MM.1S (cell line): ENCODE measurements around the gene CCDC63.

Experiments
- DNase-seq: peaks from one replicate; pipeline ENCODE4 v3.0.0-alpha.2; 2015
- H2AFZ ChIP-seq: fragments of 300-600 bp; sonication (generic); 2 replicates; pipeline ENCODE4 v1.6.0; 2016; ENCODE audit warnings: antibody characterized with exemption, low read length
- H3F3A ChIP-seq: fragments of 300-600 bp; sonication (generic); 2 replicates; pipeline ENCODE4 v1.6.1; 2016; ENCODE audit warnings: mild to moderate bottlenecking, antibody characterized with exemption, low read length, moderate library complexity, mixed read lengths; ENCODE audit not compliant: insufficient read depth
- H3K27ac ChIP-seq: fragments of 300-600 bp; sonication (generic); 2 replicates; pipeline ENCODE4 v1.5.1; 2016; ENCODE audit warnings: mild to moderate bottlenecking, low read length
- H3K27me3 ChIP-seq: fragments of 300-600 bp; sonication (generic); replicated peaks from 2 replicates; pipeline ENCODE4 v1.6.0; 2016; ENCODE audit warnings: low read length; ENCODE audit not compliant: insufficient read depth
- H3K36me3 ChIP-seq: fragments of 300-600 bp; sonication (generic); replicated peaks from 2 replicates; pipeline ENCODE4 v1.6.1; 2016; ENCODE audit warnings: mild to moderate bottlenecking, low read length, mixed read lengths; ENCODE audit not compliant: insufficient read depth
- H3K4me1 ChIP-seq: fragments of 300-600 bp; sonication (generic); 2 replicates; pipeline ENCODE4 v1.6.1; 2016; ENCODE audit warnings: low read length, mixed read lengths
- H3K4me2 ChIP-seq: fragments of 300-600 bp; sonication (generic); 2 replicates; pipeline ENCODE4 v1.6.0; 2016; ENCODE audit warnings: low read depth, low read length
- H3K4me3 ChIP-seq: fragments of 300-600 bp; sonication (generic); 2 replicates; pipeline ENCODE4 v1.5.1; 2016; ENCODE audit warnings: low read length, mixed read lengths
- H3K79me2 ChIP-seq: fragments of 300-600 bp; sonication (generic); 2 replicates; pipeline ENCODE4 v1.6.1; 2016; ENCODE audit warnings: mixed run types, low read length, mixed read lengths
- H3K9ac ChIP-seq: fragments of 300-600 bp; sonication (generic); 2 replicates; pipeline ENCODE4 v1.6.1; 2016; ENCODE audit warnings: low read length, mixed read lengths
- H3K9me2 ChIP-seq: fragments of 300-600 bp; sonication (generic); replicated peaks from 2 replicates; pipeline ENCODE4 v1.6.1; 2016; ENCODE audit warnings: mild to moderate bottlenecking, low read length, mixed read lengths; ENCODE audit not compliant: insufficient read depth
- H3K9me3 ChIP-seq: fragments of 300-600 bp; sonication (generic); replicated peaks from 2 replicates; pipeline ENCODE4 v1.6.1; 2016; ENCODE audit warnings: mild to moderate bottlenecking, low read length, mixed read lengths; ENCODE audit not compliant: insufficient read depth
- H4K20me1 ChIP-seq: fragments of 300-600 bp; sonication (generic); 2 replicates; pipeline ENCODE4 v1.6.1; 2016; ENCODE audit warnings: mild to moderate bottlenecking, low read length, moderate library complexity, mixed read lengths; ENCODE audit not compliant: insufficient read depth
- CTCF ChIP-seq: fragments of 300-600 bp; sonication (generic); IDR thresholded peaks from 2 replicates; pipeline ENCODE4 v1.5.1; 2016; ENCODE audit warnings: antibody characterized with exemption, low read length, mixed read lengths
- EZH2 ChIP-seq: fragments of 300-600 bp; sonication (generic); optimal IDR thresholded peaks from 2 replicates; pipeline ENCODE3; 2017; ENCODE audit warnings: low read depth, mild to moderate bottlenecking, antibody characterized with exemption, low read length, mixed read lengths
- EZH2phosphoT487 ChIP-seq: fragments of 300-600 bp; sonication (generic); IDR thresholded peaks from 2 replicates; pipeline ENCODE4 v1.6.1; 2018; ENCODE audit warnings: antibody characterized with exemption, low read length

The CCDC63 gene

GRCh38 chr12:110818511-110818910 lies 28.3 kb upstream of the CCDC63 start:
- H4K20me1 ChIP-seq = no peaks in the 10 kb centered on the region
- H3K79me2 ChIP-seq = no peaks in the 10 kb centered on the region
- no peak overlapping the region for H3K4me3 ChIP-seq
- H3K4me2 ChIP-seq = no peak overlapping the region
- H3K9ac ChIP-seq = no peak overlapping the region
- TF ChIP-seq CTCF (no peak), EZH2phosphoT487 (no peak), EZH2 (no peak)
- no peak overlapping the region for H3K27ac ChIP-seq
- H3K36me3 ChIP-seq = no peaks in the 10 kb centered on the region
- no peaks in the 10 kb centered on the region for H3K4me1 ChIP-seq
- H2AFZ ChIP-seq = no peak overlapping the region
- H3K9me3 ChIP-seq = no peaks in the 10 kb centered on the region
- no peaks in the 10 kb centered on the region for H3F3A ChIP-seq
- H3K9me2 ChIP-seq = no peaks in the 10 kb centered on the region
- DNase-seq = no peak
- H3K27me3 ChIP-seq = no peaks in the 10 kb centered on the region

DNA sequence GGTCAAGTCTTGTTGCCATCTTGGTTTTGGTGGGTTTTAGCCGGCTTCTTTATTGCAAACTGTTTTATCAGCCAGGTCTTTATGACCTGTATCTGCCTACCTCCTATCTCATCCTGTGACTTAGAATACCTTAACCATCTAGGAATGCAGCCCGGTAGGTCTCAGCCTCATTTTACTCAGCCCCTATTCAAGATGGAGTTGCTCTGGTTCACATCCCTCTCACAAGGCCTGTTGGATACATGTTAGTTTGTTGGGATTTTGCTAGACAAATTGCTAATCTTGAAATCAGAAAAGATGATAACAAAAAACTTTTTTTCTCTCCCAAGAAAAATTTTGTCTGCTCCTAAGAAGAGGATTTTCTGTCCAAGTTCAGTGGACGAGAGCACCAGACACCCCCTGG lies 27.6 kb upstream of the CCDC63 start:
- TF ChIP-seq CTCF (no peak), EZH2 (no peak), EZH2phosphoT487 (no peak)
- no peaks in the 10 kb centered on the region for H3K4me1 ChIP-seq
- DNase-seq = no peak
- no peaks in the 10 kb centered on the region for H3K79me2 ChIP-seq
- no peaks in the 10 kb centered on the region for H4K20me1 ChIP-seq
- no peak overlapping the region for H3K9ac ChIP-seq
- no peaks in the 10 kb centered on the region for H3F3A ChIP-seq
- H3K4me2 ChIP-seq = no peak overlapping the region
- no peaks in the 10 kb centered on the region for H3K9me3 ChIP-seq
- H3K27ac ChIP-seq = no peak overlapping the region
- H2AFZ ChIP-seq = no peak overlapping the region
- no peak overlapping the region for H3K4me3 ChIP-seq
- H3K36me3 ChIP-seq = no peaks in the 10 kb centered on the region
- H3K9me2 ChIP-seq = no peaks in the 10 kb centered on the region
- no peaks in the 10 kb centered on the region for H3K27me3 ChIP-seq

GRCh38 chr12:110819646-110820045 lies 27.1 kb upstream of the CCDC63 start:
- Histone ChIP-seq H3K9me2 (no peaks in the 10 kb centered on the region), H3K9me3 (no peaks in the 10 kb centered on the region), H3K27ac (no peak overlapping the region), H3K4me2 (no peak overlapping the region), H3K27me3 (no peaks in the 10 kb centered on the region), H3K79me2 (no peaks in the 10 kb centered on the region), H3K4me3 (no peak overlapping the region), H3K36me3 (no peaks in the 10 kb centered on the region), H3F3A (no peaks in the 10 kb centered on the region), H4K20me1 (no peaks in the 10 kb centered on the region), H2AFZ (no peak overlapping the region), H3K9ac (no peak overlapping the region), H3K4me1 (no peaks in the 10 kb centered on the region)
- no peak for TF ChIP-seq CTCF
- no peak for DNase-seq

DNA sequence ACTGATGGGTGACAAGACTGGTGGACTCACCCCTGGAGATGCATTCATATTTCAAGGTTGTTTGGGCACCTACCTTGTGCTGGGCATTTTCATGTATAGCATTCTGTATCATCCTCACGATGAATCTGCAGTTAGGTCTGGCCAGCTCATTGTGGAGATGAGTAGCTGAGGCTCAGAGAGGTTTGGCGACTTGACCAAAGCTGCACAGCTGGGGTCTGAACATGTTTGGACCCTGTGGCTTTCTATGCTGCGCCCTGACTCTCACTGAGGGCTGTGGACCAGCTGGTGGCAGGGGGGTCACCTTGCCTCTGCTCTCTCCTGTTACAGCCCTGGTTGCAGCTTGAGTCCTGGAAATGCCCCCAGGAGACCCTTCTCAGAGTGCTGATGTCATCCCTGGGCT lies 24.9 kb upstream of the CCDC63 start:
- TF ChIP-seq CTCF = no peak
- no peak for TF ChIP-seq EZH2phosphoT487
- TF ChIP-seq EZH2 = no peak
- H3K27ac ChIP-seq = no peak overlapping the region
- no peak overlapping the region for H3K9ac ChIP-seq
- no peak overlapping the region for H3K4me2 ChIP-seq
- H3K9me3 ChIP-seq = no peaks in the 10 kb centered on the region
- no peaks in the 10 kb centered on the region for H4K20me1 ChIP-seq
- no peaks in the 10 kb centered on the region for H3K36me3 ChIP-seq
- H3K4me1 ChIP-seq = no peaks in the 10 kb centered on the region
- H3F3A ChIP-seq = no peaks in the 10 kb centered on the region
- H3K27me3 ChIP-seq = no peaks in the 10 kb centered on the region
- H3K79me2 ChIP-seq = no peaks in the 10 kb centered on the region
- DNase-seq = no peak
- no peak overlapping the region for H3K4me3 ChIP-seq
- no peaks in the 10 kb centered on the region for H3K9me2 ChIP-seq
- no peak overlapping the region for H2AFZ ChIP-seq
